Erythroblast (primary cell): ENCODE data around the gene CALML5.

Experiments used
- GATA1 ChIP-seq: IDR thresholded peaks from 2 replicates; pipeline ENCODE4 v1.6.1; 2011; ENCODE audit warnings: low read depth, mild to moderate bottlenecking, control low read depth, low read length, moderate library complexity
- POLR2A ChIP-seq: IDR thresholded peaks from 2 replicates; pipeline ENCODE4 v1.6.1; 2011; ENCODE audit warnings: mild to moderate bottlenecking, low read length

GRCh38 chr10:5531558-5532306, 32.4 kb upstream of the CALML5 start:
- no peak for TF ChIP-seq POLR2A
- no peak for TF ChIP-seq GATA1
